Activated B cell treated with CpG ODN at 0.5 μM for 24 hours (primary cell): ENCODE results near the gene KIAA1328. TPM values are rescaled to one million over a fixed set of nuclear protein-coding genes. Genes with fewer than 3 reads are reported as not detected.

ENCODE experiments used
- ATAC-seq: fragments of 200-7000 bp; cut with Tn5 transposase; one replicate; pipeline ENCODE4 v1.10.0; 2021; ENCODE audit warnings: low read depth, mild to moderate bottlenecking, moderate library complexity
- CTCF ChIA-PET: fragments of 350-600 bp; sonication (Branson Sonifier 250); formaldehyde crosslinking; loops from one replicate; lab custom pipeline; 2021; ENCODE audit warnings: antibody characterized with exemption; lab: Charles Lee
- POLR2A ChIA-PET: fragments of 350-600 bp; sonication (Branson Sonifier 250); formaldehyde crosslinking; loops from one replicate; lab custom pipeline; 2021; ENCODE audit warnings: antibody characterized with exemption; lab: Charles Lee
- DNase-seq: peaks from one replicate; pipeline ENCODE4 v3.0.0; 2022
- H3K27ac Mint-ChIP-seq: one replicate; pipeline ENCODE4 v1.8.0; 2020; ENCODE audit warnings: mixed read lengths
- H3K27me3 Mint-ChIP-seq: one replicate; pipeline ENCODE4 v1.8.0; 2021; ENCODE audit warnings: mixed read lengths
- H3K36me3 Mint-ChIP-seq: one replicate; pipeline ENCODE4 v1.8.0; 2021; ENCODE audit warnings: low read depth, mixed read lengths
- H3K4me1 Mint-ChIP-seq: one replicate; pipeline ENCODE4 v1.8.0; 2021; ENCODE audit warnings: mixed read lengths
- H3K4me3 Mint-ChIP-seq: one replicate; pipeline ENCODE4 v1.8.0; 2020; ENCODE audit warnings: mild to moderate bottlenecking, mixed read lengths
- H3K9me3 Mint-ChIP-seq: one replicate; pipeline ENCODE4 v1.8.0; 2020; ENCODE audit warnings: mixed read lengths
- intact Hi-C: fragments of 100-400 bp; cut with micrococcal nuclease; formaldehyde crosslinking; loops from one replicate; pipeline ENCODE4 v1.15.1; 2024
- total RNA-seq: library from RNA; stranded (reverse); gene quantifications from 2 replicates; pipeline ENCODE4 v1.2.3, GENCODE V29; 2022
- TF ChIP-seq, protein P1 (sequence below): fragments of 200-600 bp; IDR thresholded peaks from one replicate; pipeline ENCODE4 v1.8.0; 2022; ENCODE audit warnings: antibody characterized with exemption, mild to moderate bottlenecking

The KIAA1328 gene
- 11.7 and 12.9 TPM in 2 replicates for total RNA-seq

GRCh38 chr18:36828630-36829361, at the start of gene KIAA1328, which contains the start of gene TPGS2:
Gene KIAA1328 (plus strand): TSS chr18:36829127. CDS start chr18:36829139, 12 bp downstream.
Gene TPGS2 (minus strand): TSS chr18:36829002. CDS start chr18:36828767, 235 bp downstream.
- peaks cover 4% of the 10 kb centered on the region for H3K36me3 Mint-ChIP-seq
- DNase-seq (peak; percentile 88), ATAC-seq (peak; percentile 91)
- peak within 1 kb of the TSS; percentile 94 for H3K4me3 Mint-ChIP-seq
- H3K27me3 Mint-ChIP-seq, result no peaks in the 10 kb centered on the region
- H3K27ac Mint-ChIP-seq, result peak within 1 kb of the TSS; percentile 84
- intact Hi-C loops, result loop anchor here (1.0 to 10.0 kb wide), 5 partner anchors 699 to 1854 kb away; partner anchors contain the start of genes ELP2, RMP24, RPRD1A and SLC39A6
- no peaks in the 10 kb centered on the region for H3K9me3 Mint-ChIP-seq
- ChIA-PET POLR2A (interaction anchor here (0.6 to 1.0 kb wide), 3 partner anchors 23 to 857 kb away, joined by 3 to 6 read pairs (median 4); partner anchors contain the start of genes RMP24 and RPRD1A), CTCF (interaction anchor here (1.4 to 1.8 kb wide), 3 partner anchors 10 to 20 kb away, joined by 3 to 6 read pairs (median 6); no protein-coding TSS in a partner anchor)
- TF ChIP-seq, protein P1, sequence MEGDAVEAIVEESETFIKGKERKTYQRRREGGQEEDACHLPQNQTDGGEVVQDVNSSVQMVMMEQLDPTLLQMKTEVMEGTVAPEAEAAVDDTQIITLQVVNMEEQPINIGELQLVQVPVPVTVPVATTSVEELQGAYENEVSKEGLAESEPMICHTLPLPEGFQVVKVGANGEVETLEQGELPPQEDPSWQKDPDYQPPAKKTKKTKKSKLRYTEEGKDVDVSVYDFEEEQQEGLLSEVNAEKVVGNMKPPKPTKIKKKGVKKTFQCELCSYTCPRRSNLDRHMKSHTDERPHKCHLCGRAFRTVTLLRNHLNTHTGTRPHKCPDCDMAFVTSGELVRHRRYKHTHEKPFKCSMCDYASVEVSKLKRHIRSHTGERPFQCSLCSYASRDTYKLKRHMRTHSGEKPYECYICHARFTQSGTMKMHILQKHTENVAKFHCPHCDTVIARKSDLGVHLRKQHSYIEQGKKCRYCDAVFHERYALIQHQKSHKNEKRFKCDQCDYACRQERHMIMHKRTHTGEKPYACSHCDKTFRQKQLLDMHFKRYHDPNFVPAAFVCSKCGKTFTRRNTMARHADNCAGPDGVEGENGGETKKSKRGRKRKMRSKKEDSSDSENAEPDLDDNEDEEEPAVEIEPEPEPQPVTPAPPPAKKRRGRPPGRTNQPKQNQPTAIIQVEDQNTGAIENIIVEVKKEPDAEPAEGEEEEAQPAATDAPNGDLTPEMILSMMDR, result no peak
- peaks cover 31% of the 10 kb centered on the region for H3K4me1 Mint-ChIP-seq

DNA sequence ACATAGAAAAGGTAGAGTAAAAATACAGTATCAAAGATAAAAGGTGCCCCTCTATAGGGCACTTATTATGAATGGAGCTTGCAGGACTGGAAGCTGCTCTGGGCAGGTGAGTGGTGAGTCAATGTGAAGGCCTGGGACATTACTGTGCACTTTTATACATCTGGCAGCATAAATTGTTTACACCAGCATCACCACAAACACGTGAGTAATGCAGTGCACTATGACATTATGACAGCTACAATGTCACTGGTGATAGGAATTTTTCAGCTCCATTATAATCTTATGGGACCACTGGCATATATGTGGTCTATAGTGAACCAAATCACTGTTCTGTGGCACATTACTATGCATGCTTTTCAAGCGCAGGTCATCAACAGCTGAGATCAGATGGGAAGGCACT, 48.2 kb upstream of the KIAA1328 start:
- no peak overlapping the region for H3K4me3 Mint-ChIP-seq

DNA sequence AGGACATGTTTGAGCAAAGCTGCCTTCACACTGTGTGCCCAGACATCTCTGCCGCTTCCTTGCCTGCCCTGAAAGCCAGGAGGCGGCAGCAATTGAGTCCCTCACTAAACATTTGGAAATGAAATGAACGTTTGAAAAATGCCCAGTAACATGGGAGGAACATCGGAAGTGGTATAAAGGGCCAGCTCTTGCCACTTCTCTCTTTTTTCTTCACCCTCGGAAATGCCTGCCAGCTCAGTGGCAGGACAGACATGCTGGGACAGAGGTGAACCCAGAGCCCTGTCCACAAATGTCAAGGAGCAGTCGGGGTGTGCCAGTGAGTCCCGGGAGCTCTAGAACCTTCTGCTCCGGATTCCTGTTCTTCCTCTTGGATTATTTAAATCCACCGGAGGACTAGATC, 46.2 kb upstream of the KIAA1328 start:
- DNase-seq, result no peak
- no peaks in the 10 kb centered on the region for H3K27me3 Mint-ChIP-seq
- no peak overlapping the region for H3K27ac Mint-ChIP-seq
- POLR2A ChIA-PET, result no interaction called here
- TF ChIP-seq, protein P1, result no peak
- H3K4me1 Mint-ChIP-seq, result no peaks in the 10 kb centered on the region
- H3K4me3 Mint-ChIP-seq, result no peak overlapping the region
- no peak for ATAC-seq
- H3K9me3 Mint-ChIP-seq, result no peaks in the 10 kb centered on the region
- CTCF ChIA-PET, result no interaction called here
- intact Hi-C loops, result no loop called here
- H3K36me3 Mint-ChIP-seq, result peaks cover 16% of the 10 kb centered on the region

More for the DNA sequence above, 48.2 kb upstream of the KIAA1328 start:
- Mint-ChIP-seq H3K4me1 (no peaks in the 10 kb centered on the region), H3K27me3 (no peaks in the 10 kb centered on the region), H3K36me3 (peaks cover 8% of the 10 kb centered on the region), H3K9me3 (no peaks in the 10 kb centered on the region), H3K27ac (no peak overlapping the region)
- DNase-seq (no peak), ATAC-seq (no peak)
- intact Hi-C loops, result no loop called here
- POLR2A ChIA-PET, result no interaction called here
- TF ChIP-seq, protein P1, result no peak
- CTCF ChIA-PET, result no interaction called here

DNA sequence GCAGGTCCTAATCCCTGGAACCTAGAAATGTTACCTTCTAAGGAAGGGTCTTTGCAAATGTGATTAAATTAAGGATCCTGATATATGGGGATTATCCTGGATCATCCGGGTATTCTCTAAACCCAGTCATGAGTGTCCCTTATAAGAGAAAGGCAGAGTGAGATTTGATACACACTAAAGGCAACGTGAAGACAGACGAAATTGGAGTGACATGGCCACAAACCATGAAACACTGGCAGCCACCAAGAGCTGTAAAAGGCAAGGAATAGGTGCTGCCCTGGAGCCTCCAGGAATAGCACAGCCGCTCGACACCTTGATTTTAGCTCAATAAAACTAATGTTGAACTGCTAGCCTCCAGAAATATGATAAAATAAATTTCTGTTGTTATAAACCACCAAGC, 45.1 kb upstream of the KIAA1328 start:
- H3K4me1 Mint-ChIP-seq, result no peaks in the 10 kb centered on the region
- no peak for ATAC-seq
- intact Hi-C loops, result no loop called here

DNA sequence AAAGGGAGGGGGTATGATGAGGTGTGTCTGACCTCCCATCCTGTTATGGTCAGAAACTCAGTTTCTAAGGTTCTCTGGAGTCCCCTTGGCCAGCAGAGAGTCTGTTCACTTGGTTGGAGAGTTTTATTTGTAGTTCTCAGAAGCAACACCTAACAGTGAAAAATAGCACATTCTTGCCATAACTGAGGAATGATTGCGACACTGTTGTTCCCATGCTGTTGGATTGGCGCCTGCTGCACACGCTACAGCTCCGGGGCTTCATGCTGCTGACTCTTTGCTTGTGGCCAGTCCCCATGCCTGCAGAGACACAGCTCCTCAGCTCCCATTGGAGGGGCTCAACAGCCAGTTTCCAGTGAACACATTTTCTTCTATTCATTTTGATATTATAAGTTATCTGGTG, 42.2 kb upstream of the KIAA1328 start:
- ATAC-seq (no peak), DNase-seq (no peak)
- Mint-ChIP-seq H3K4me3 (no peak overlapping the region), H3K9me3 (peaks cover 13% of the 10 kb centered on the region), H3K4me1 (no peaks in the 10 kb centered on the region), H3K27ac (no peak overlapping the region), H3K27me3 (no peaks in the 10 kb centered on the region), H3K36me3 (peaks cover 37% of the 10 kb centered on the region)
- ChIA-PET POLR2A (no interaction called here), CTCF (interaction anchor here (0.9 kb wide), 1 partner anchor 22 kb away, joined by 3 read pairs; no protein-coding TSS in a partner anchor)
- TF ChIP-seq, protein P1, result no peak
- intact Hi-C loops, result no loop called here

More for the DNA sequence above, 45.1 kb upstream of the KIAA1328 start:
- Mint-ChIP-seq H3K4me3 (no peak overlapping the region), H3K36me3 (peaks cover 16% of the 10 kb centered on the region), H3K27me3 (no peaks in the 10 kb centered on the region), H3K9me3 (no peaks in the 10 kb centered on the region), H3K27ac (no peak overlapping the region)
- DNase-seq, result no peak
- POLR2A ChIA-PET, result no interaction called here
- TF ChIP-seq, protein P1, result no peak
- CTCF ChIA-PET, result no interaction called here
